ENCODE results near the gene FANCD2OS. TPM values are rescaled to one million over a fixed set of nuclear protein-coding genes. Genes with fewer than 3 reads are reported as not detected.
"Not testable (repeated sequence)": the region's sequence is repeated elsewhere in the genome, so short reads cannot be mapped to it uniquely, and the experiment has no call there.

FANCD2OS gene
- total and polyA plus RNA-seq, 7 experiments from 2014 or later: not detected

GRCh38 chr3:10135872-10136271 is 27.8 kb upstream of the FANCD2OS start:
- H3K4me3 Mint-ChIP-seq; H3K4me1 Mint-ChIP-seq; H3K36me3 ChIP-seq (ENCODE audit: control insufficient read depth in 2 of 3, insufficient read depth in 3 of 3, low read length in 3 of 3); ATAC-seq; H3K9me3 ChIP-seq (ENCODE audit: control insufficient read depth in 2 of 3, low read length in 3 of 3); DNase-seq; H3K27ac Mint-ChIP-seq; H3K27me3 ChIP-seq (ENCODE audit: control insufficient read depth in 2 of 2, insufficient read depth in 2 of 2, low read length in 2 of 2); intact Hi-C loops (cut with micrococcal nuclease); H3K9me3 Mint-ChIP-seq; H3K27ac ChIP-seq (ENCODE audit: low read depth, low read length); H3K4me3 ChIP-seq (ENCODE audit: low read length); H3K36me3 Mint-ChIP-seq; H3K27me3 Mint-ChIP-seq; CTCF ChIA-PET; H3K4me1 ChIP-seq (ENCODE audit: control insufficient read depth in 2 of 2, insufficient read depth in 2 of 2, low read length in 2 of 2): not testable (repeated sequence)
- POLR2A ChIA-PET: interaction anchor here (0.9 kb wide), 1 partner anchor 19 kb away, joined by 3 read pairs; no protein-coding TSS in a partner anchor

GRCh38 chr3:10122724-10123123 is 14.7 kb upstream of the FANCD2OS start:
- H3K27me3 ChIP-seq (ENCODE audit: control insufficient read depth in 2 of 2, insufficient read depth in 2 of 2, low read length in 2 of 2): no peaks in the 10 kb centered on the region
- H3K27ac ChIP-seq (ENCODE audit: low read depth, low read length): peak overlapping the region; percentile 19
- no peak overlapping the region for H3K4me3 ChIP-seq (ENCODE audit: low read length)
- ChIA-PET POLR2A (interaction anchor here (0.6 kb wide), 1 partner anchor 164 kb away, joined by 3 read pairs; no protein-coding TSS in a partner anchor), CTCF (no interaction called here)
- H3K27ac Mint-ChIP-seq: peak overlapping the region; percentile 0 to 83 (median 54)
- peaks cover 29 to 60% (median 49%) of the 10 kb centered on the region in 7 donors for H3K4me1 Mint-ChIP-seq
- peaks cover 0 to 34% (median 0%) of the 10 kb centered on the region in 3 experiments for H3K36me3 ChIP-seq (ENCODE audit: control insufficient read depth in 2 of 3, insufficient read depth in 3 of 3, low read length in 3 of 3)
- H3K9me3 ChIP-seq (ENCODE audit: control insufficient read depth in 2 of 3, low read length in 3 of 3): no peaks in the 10 kb centered on the region
- H3K9me3 Mint-ChIP-seq: no peaks in the 10 kb centered on the region
- H3K4me3 Mint-ChIP-seq: peak overlapping the region in 3 of 10 donors; percentile 2 to 13 (median 5)
- no peaks in the 10 kb centered on the region for H3K27me3 Mint-ChIP-seq
- peaks cover 6 to 42% (median 35%) of the 10 kb centered on the region in 5 donors for H3K36me3 Mint-ChIP-seq
- intact Hi-C loops (cut with micrococcal nuclease): no loop called here
- H3K4me1 ChIP-seq (ENCODE audit: control insufficient read depth in 2 of 2, insufficient read depth in 2 of 2, low read length in 2 of 2): peaks cover 0 to 9% of the 10 kb centered on the region in 2 donors
- DNase-seq (no peak), ATAC-seq (no peak)

GRCh38 chr3:10121064-10121463 is 13.0 kb upstream of the FANCD2OS start:
- peak overlapping the region in 4 of 9 donors; percentile 24 to 72 (median 50) for H3K27ac Mint-ChIP-seq
- H3K27me3 Mint-ChIP-seq: no peaks in the 10 kb centered on the region
- Histone ChIP-seq H3K27me3 (ENCODE audit: control insufficient read depth in 2 of 2, insufficient read depth in 2 of 2, low read length in 2 of 2) (no peaks in the 10 kb centered on the region), H3K27ac (ENCODE audit: low read depth, low read length) (no peak overlapping the region), H3K4me1 (ENCODE audit: control insufficient read depth in 2 of 2, insufficient read depth in 2 of 2, low read length in 2 of 2) (peaks cover 11 to 13% of the 10 kb centered on the region in 2 donors), H3K9me3 (ENCODE audit: control insufficient read depth in 2 of 3, low read length in 3 of 3) (no peaks in the 10 kb centered on the region), H3K36me3 (ENCODE audit: control insufficient read depth in 2 of 3, insufficient read depth in 3 of 3, low read length in 3 of 3) (peaks cover 0 to 23% (median 0%) of the 10 kb centered on the region in 3 experiments), H3K4me3 (ENCODE audit: low read length) (no peak overlapping the region)
- peak overlapping the region in 1 of 10 donors; percentile 27 for H3K4me3 Mint-ChIP-seq
- no peak for DNase-seq
- H3K36me3 Mint-ChIP-seq: peaks cover 0 to 30% (median 23%) of the 10 kb centered on the region in 5 donors
- H3K4me1 Mint-ChIP-seq: peaks cover 41 to 74% (median 62%) of the 10 kb centered on the region in 7 donors
- H3K9me3 Mint-ChIP-seq: peaks cover 0 to under 1% (median 0%) of the 10 kb centered on the region in 11 donors
- ATAC-seq: no peak
- CTCF ChIA-PET: no interaction called here
- POLR2A ChIA-PET: no interaction called here
- intact Hi-C loops (cut with micrococcal nuclease): no loop called here

GRCh38 chr3:10119376-10119775 is 11.3 kb upstream of the FANCD2OS start:
- intact Hi-C loops (cut with micrococcal nuclease): loop anchor here (5.0 to 10.0 kb wide), 3 partner anchors 187 to 725 kb away; partner anchors contain the start of genes CRELD1 (in 1 of the 2), RPUSD3 (in 1 of the 2) and SETD5 (in 1 of the 2)
- peaks cover 0 to 30% (median 14%) of the 10 kb centered on the region in 5 donors for H3K36me3 Mint-ChIP-seq
- Histone ChIP-seq H3K4me3 (ENCODE audit: low read length) (no peak overlapping the region), H3K9me3 (ENCODE audit: control insufficient read depth in 2 of 3, low read length in 3 of 3) (no peaks in the 10 kb centered on the region), H3K36me3 (ENCODE audit: control insufficient read depth in 2 of 3, insufficient read depth in 3 of 3, low read length in 3 of 3) (peaks cover 0 to 12% (median 0%) of the 10 kb centered on the region in 3 experiments), H3K27me3 (ENCODE audit: control insufficient read depth in 2 of 2, insufficient read depth in 2 of 2, low read length in 2 of 2) (no peaks in the 10 kb centered on the region), H3K4me1 (ENCODE audit: control insufficient read depth in 2 of 2, insufficient read depth in 2 of 2, low read length in 2 of 2) (peaks cover 11 to 13% of the 10 kb centered on the region in 2 donors), H3K27ac (ENCODE audit: low read depth, low read length) (no peak overlapping the region)
- ATAC-seq (no peak), DNase-seq (no peak)
- H3K27me3 Mint-ChIP-seq: peaks cover 0 to 2% (median 0%) of the 10 kb centered on the region in 5 donors
- CTCF ChIA-PET: interaction anchor here (0.6 kb wide), 1 partner anchor 484 kb away, joined by 3 read pairs; no protein-coding TSS in a partner anchor
- H3K4me3 Mint-ChIP-seq: peak overlapping the region in 2 of 10 donors; percentile 3 to 31
- H3K4me1 Mint-ChIP-seq: peaks cover 37 to 77% (median 65%) of the 10 kb centered on the region in 7 donors
- peak overlapping the region in 4 of 9 donors; percentile 5 to 55 (median 34) for H3K27ac Mint-ChIP-seq
- POLR2A ChIA-PET: interaction anchor here (0.6 to 0.7 kb wide), 2 partner anchors 74 to 144 kb away, joined by 3 to 5 read pairs; no protein-coding TSS in a partner anchor
- H3K9me3 Mint-ChIP-seq: peaks cover 0 to 4% (median 0%) of the 10 kb centered on the region in 11 donors

- POLR2A ChIA-PET: interaction anchor here (0.8 to 2.8 kb wide), 7 partner anchors 9 to 184 kb away, joined by 3 to 12 read pairs (median 3); partner anchors contain the start of genes CRELD1, TATDN2 and VHL
- Histone ChIP-seq H3K27ac (ENCODE audit: low read depth, low read length) (peak overlapping the region; percentile 85), H3K27me3 (ENCODE audit: control insufficient read depth in 2 of 2, insufficient read depth in 2 of 2, low read length in 2 of 2) (no peaks in the 10 kb centered on the region), H3K4me1 (ENCODE audit: control insufficient read depth in 2 of 2, insufficient read depth in 2 of 2, low read length in 2 of 2) (peaks cover 11 to 13% of the 10 kb centered on the region in 2 donors), H3K9me3 (ENCODE audit: control insufficient read depth in 2 of 3, low read length in 3 of 3) (no peaks in the 10 kb centered on the region), H3K4me3 (ENCODE audit: low read length) (peak overlapping the region; percentile 83), H3K36me3 (ENCODE audit: control insufficient read depth in 2 of 3, insufficient read depth in 3 of 3, low read length in 3 of 3) (peaks cover 0 to 10% (median 0%) of the 10 kb centered on the region in 3 experiments)
- Mint-ChIP-seq H3K4me3 (peak overlapping the region; percentile 91 to 100 (median 98)), H3K27me3 (peaks cover 0 to 2% (median 0%) of the 10 kb centered on the region in 5 donors), H3K27ac (peak overlapping the region; percentile 92 to 99 (median 98)), H3K36me3 (peaks cover 0 to 23% (median 7%) of the 10 kb centered on the region in 5 donors), H3K4me1 (peaks cover 27 to 57% (median 49%) of the 10 kb centered on the region in 7 donors), H3K9me3 (peaks cover 0 to 4% (median 0%) of the 10 kb centered on the region in 11 donors)
- intact Hi-C loops (cut with micrococcal nuclease): loop anchor here (1.0 to 10.0 kb wide), 4 partner anchors 185 to 722 kb away; partner anchors contain the start of genes CRELD1 (in 1 of the 2), RPUSD3 (in 1 of the 2), SETD5 (in 1 of the 2) and TADA3 (in 1 of the 2)
- CTCF ChIA-PET: interaction anchor here (0.6 kb wide), 1 partner anchor 57 kb away, joined by 3 read pairs; no protein-coding TSS in a partner anchor
- ATAC-seq: no peak
- no peak for DNase-seq
Measured at GRCh38 chr3:10116928-10117327, 8.9 kb upstream of the FANCD2OS start.

- Mint-ChIP-seq H3K4me3 (peak overlapping the region; percentile 91 to 100 (median 98)), H3K27me3 (peaks cover 0 to 2% (median 0%) of the 10 kb centered on the region in 5 donors), H3K4me1 (peaks cover 26 to 53% (median 45%) of the 10 kb centered on the region in 7 donors), H3K9me3 (peaks cover 0 to 4% (median 0%) of the 10 kb centered on the region in 11 donors), H3K27ac (peak overlapping the region; percentile 92 to 99 (median 98)), H3K36me3 (peaks cover 0 to 20% (median 6%) of the 10 kb centered on the region in 5 donors)
- ATAC-seq (no peak), DNase-seq (no peak)
- peaks cover 0 to 10% (median 0%) of the 10 kb centered on the region in 3 experiments for H3K36me3 ChIP-seq (ENCODE audit: control insufficient read depth in 2 of 3, insufficient read depth in 3 of 3, low read length in 3 of 3)
- peak overlapping the region; percentile 85 for H3K27ac ChIP-seq (ENCODE audit: low read depth, low read length)
- no peaks in the 10 kb centered on the region for H3K9me3 ChIP-seq (ENCODE audit: control insufficient read depth in 2 of 3, low read length in 3 of 3)
- intact Hi-C loops (cut with micrococcal nuclease): loop anchor here (1.0 to 10.0 kb wide), 4 partner anchors 184 to 721 kb away; partner anchors contain the start of genes CRELD1 (in 1 of the 2), RPUSD3 (in 1 of the 2), SETD5 (in 1 of the 2) and TADA3 (in 1 of the 2)
- ChIA-PET POLR2A (interaction anchor here (0.6 to 2.8 kb wide), 9 partner anchors 10 to 467 kb away, joined by 3 to 12 read pairs (median 3); partner anchors contain the start of genes CRELD1, MTMR14, PRRT3 and TATDN2), CTCF (no interaction called here)
- peak overlapping the region; percentile 83 for H3K4me3 ChIP-seq (ENCODE audit: low read length)
- H3K27me3 ChIP-seq (ENCODE audit: control insufficient read depth in 2 of 2, insufficient read depth in 2 of 2, low read length in 2 of 2): no peaks in the 10 kb centered on the region
- peaks cover 11 to 13% of the 10 kb centered on the region in 2 donors for H3K4me1 ChIP-seq (ENCODE audit: control insufficient read depth in 2 of 2, insufficient read depth in 2 of 2, low read length in 2 of 2)
Measured at GRCh38 chr3:10116138-10116460, 8.0 kb upstream of the FANCD2OS start.
